Activated CD8-positive, alpha-beta T cell treated with anti-CD3 and anti-CD28 coated beads, Interleukin-2, amount 10 ng/mL, durations not matched to agents 7 days and 5 days (primary cell): Measurements from ENCODE around the gene STIM2. TPM values are rescaled to one million over a fixed set of nuclear protein-coding genes. Genes with fewer than 3 reads are reported as not detected.

Experiments used
- ATAC-seq: fragments of 150-1000 bp; cut with Tn5 transposase; one replicate; pipeline ENCODE4 v1.10.0; 2021; ENCODE audit warnings: moderate library complexity
- CTCF ChIA-PET: fragments of 350-600 bp; sonication (Branson Sonifier 250); formaldehyde crosslinking; loops from one replicate; lab custom pipeline; 2021; ENCODE audit warnings: antibody characterized with exemption; lab: Charles Lee
- POLR2A ChIA-PET: fragments of 350-600 bp; sonication (Branson Sonifier 250); formaldehyde crosslinking; loops from one replicate; lab custom pipeline; 2021; ENCODE audit warnings: antibody characterized with exemption; lab: Charles Lee
- DNase-seq: peaks from one replicate; pipeline ENCODE4 v3.0.0-alpha.2; 2020
- H3K27ac Mint-ChIP-seq: one replicate; pipeline ENCODE4 v1.8.0; 2021; ENCODE audit warnings: mild to moderate bottlenecking, mixed read lengths
- H3K27me3 Mint-ChIP-seq: one replicate; pipeline ENCODE4 v1.8.0; 2021; ENCODE audit warnings: low read depth, mixed read lengths
- H3K36me3 Mint-ChIP-seq: one replicate; pipeline ENCODE4 v1.8.0; 2021; ENCODE audit warnings: low read depth, mixed read lengths
- H3K4me1 Mint-ChIP-seq: one replicate; pipeline ENCODE4 v1.8.0; 2021; ENCODE audit warnings: low read depth, mixed read lengths
- H3K4me3 Mint-ChIP-seq: one replicate; pipeline ENCODE4 v1.8.0; 2021; ENCODE audit warnings: mild to moderate bottlenecking, mixed read lengths
- H3K9me3 Mint-ChIP-seq: one replicate; pipeline ENCODE4 v1.8.0; 2022; ENCODE audit warnings: mixed read lengths; ENCODE audit not compliant: insufficient read depth
- total RNA-seq, 2 experiments: library from RNA; stranded (reverse); gene quantifications; one replicate each; pipeline ENCODE4 v1.2.3, GENCODE V29; 2021

STIM2 gene
- total RNA-seq, 2 experiments from 2014 or later, result 52.3 to 53.3 TPM

- ATAC-seq (no peak), DNase-seq (no peak)
- no peak overlapping the region for H3K4me3 Mint-ChIP-seq
- no peak overlapping the region for H3K27ac Mint-ChIP-seq
- ChIA-PET POLR2A (no interaction called here), CTCF (no interaction called here)
- H3K36me3 Mint-ChIP-seq, result peaks cover 18% of the 10 kb centered on the region
- no peaks in the 10 kb centered on the region for H3K9me3 Mint-ChIP-seq
- H3K27me3 Mint-ChIP-seq, result no peaks in the 10 kb centered on the region
- H3K4me1 Mint-ChIP-seq, result peaks cover 25% of the 10 kb centered on the region
Observed at GRCh38 chr4:26937139-26937538, 76.5 kb downstream of the STIM2 start.

DNA sequence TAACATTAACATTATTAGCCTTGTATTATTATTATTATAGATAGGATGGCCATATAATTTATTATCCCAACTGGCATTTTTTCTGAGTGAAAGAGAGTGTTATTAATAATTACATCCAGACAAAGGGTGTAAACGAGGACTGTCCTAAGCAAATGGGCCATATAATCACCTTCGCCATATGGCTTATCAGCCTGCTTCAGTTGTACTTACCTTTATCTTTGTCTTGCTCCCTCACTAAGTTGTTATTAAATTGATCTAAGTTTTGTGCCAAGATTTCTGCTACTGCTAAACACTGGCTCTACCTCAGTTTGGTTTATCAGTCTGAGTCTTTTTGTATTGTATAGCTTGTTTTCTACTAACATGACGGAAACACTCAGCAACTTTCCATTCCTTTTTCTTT lies 76.9 kb downstream of the STIM2 start:
- ChIA-PET POLR2A (no interaction called here), CTCF (interaction anchor here (1.2 to 1.4 kb wide), 2 partner anchors 16 to 70 kb away, joined by 3 to 5 read pairs; no protein-coding TSS in a partner anchor)
- Mint-ChIP-seq H3K4me3 (no peak overlapping the region), H3K9me3 (no peaks in the 10 kb centered on the region), H3K4me1 (peaks cover 25% of the 10 kb centered on the region), H3K36me3 (peaks cover 20% of the 10 kb centered on the region), H3K27me3 (no peaks in the 10 kb centered on the region), H3K27ac (no peak overlapping the region)
- ATAC-seq (no peak), DNase-seq (no peak)

- H3K9me3 Mint-ChIP-seq, result no peaks in the 10 kb centered on the region
- ChIA-PET POLR2A (no interaction called here), CTCF (interaction anchor here (1.2 to 1.4 kb wide), 2 partner anchors 17 to 69 kb away, joined by 3 to 5 read pairs; no protein-coding TSS in a partner anchor)
- no peaks in the 10 kb centered on the region for H3K27me3 Mint-ChIP-seq
- H3K4me3 Mint-ChIP-seq, result no peak overlapping the region
- DNase-seq (no peak), ATAC-seq (no peak)
- peaks cover 25% of the 10 kb centered on the region for H3K4me1 Mint-ChIP-seq
- no peak overlapping the region for H3K27ac Mint-ChIP-seq
- H3K36me3 Mint-ChIP-seq, result peaks cover 21% of the 10 kb centered on the region
Observed at GRCh38 chr4:26938516-26938915, 77.9 kb downstream of the STIM2 start.

- Mint-ChIP-seq H3K9me3 (peaks cover 3% of the 10 kb centered on the region), H3K4me3 (no peak overlapping the region), H3K27ac (no peak overlapping the region), H3K4me1 (peaks cover 19% of the 10 kb centered on the region), H3K27me3 (no peaks in the 10 kb centered on the region), H3K36me3 (peaks cover 31% of the 10 kb centered on the region)
- CTCF ChIA-PET, result interaction anchor here (1.0 kb wide), 1 partner anchor 11 kb away, joined by 4 read pairs; no protein-coding TSS in a partner anchor
- POLR2A ChIA-PET, result no interaction called here
- ATAC-seq, result no peak
- DNase-seq, result no peak
Observed at GRCh38 chr4:26941951-26942350, 81.3 kb downstream of the STIM2 start.

DNA sequence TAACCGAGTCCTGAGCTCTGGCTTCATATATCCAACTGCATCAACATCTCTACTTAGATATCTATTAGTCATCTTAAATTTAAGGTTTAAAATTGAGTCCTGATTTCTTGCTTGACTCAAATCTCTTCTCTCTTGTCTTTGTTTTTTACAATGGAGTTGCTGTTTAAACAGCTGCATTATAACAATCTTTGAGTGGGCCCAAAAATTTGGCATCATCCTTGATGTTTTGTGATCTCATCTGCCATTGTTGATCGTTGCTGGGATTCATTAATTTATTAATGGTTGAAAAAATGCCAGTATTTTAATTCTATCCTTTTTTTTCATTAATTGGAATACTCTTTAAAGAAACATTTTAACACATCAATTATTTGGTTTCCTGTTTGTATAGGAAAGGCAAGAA lies 82.2 kb downstream of the STIM2 start:
- DNase-seq (no peak), ATAC-seq (no peak)
- ChIA-PET POLR2A (no interaction called here), CTCF (interaction anchor here (1.0 kb wide), 1 partner anchor 11 kb away, joined by 4 read pairs; no protein-coding TSS in a partner anchor)
- peaks cover 20% of the 10 kb centered on the region for H3K4me1 Mint-ChIP-seq
- H3K27ac Mint-ChIP-seq, result no peak overlapping the region
- H3K36me3 Mint-ChIP-seq, result peaks cover 36% of the 10 kb centered on the region
- H3K27me3 Mint-ChIP-seq, result no peaks in the 10 kb centered on the region
- H3K9me3 Mint-ChIP-seq, result peaks cover 3% of the 10 kb centered on the region
- H3K4me3 Mint-ChIP-seq, result no peak overlapping the region

DNA sequence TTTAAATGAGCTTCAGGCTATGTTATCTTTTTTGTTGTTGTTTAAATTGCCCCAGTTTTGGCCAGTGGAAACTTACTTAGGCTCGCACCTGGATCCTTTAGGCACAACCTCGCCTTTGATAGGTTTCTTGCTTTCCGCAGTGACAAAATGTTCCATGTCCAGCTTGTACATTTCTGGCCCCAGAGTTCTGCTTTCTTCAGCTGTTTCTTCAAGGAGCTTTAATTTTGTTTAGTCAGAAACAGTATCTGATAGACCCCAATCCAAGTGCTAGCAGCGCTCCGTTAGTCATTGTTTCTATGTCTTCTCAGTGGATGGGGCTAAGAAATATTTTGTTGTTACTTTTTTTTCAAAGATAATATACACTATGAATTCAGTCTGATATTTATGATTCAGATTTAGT lies 82.8 kb downstream of the STIM2 start:
- Mint-ChIP-seq H3K4me1 (peaks cover 20% of the 10 kb centered on the region), H3K27me3 (no peaks in the 10 kb centered on the region), H3K4me3 (no peak overlapping the region), H3K36me3 (peaks cover 40% of the 10 kb centered on the region), H3K27ac (no peak overlapping the region), H3K9me3 (peaks cover 3% of the 10 kb centered on the region)
- CTCF ChIA-PET, result no interaction called here
- ATAC-seq (no peak), DNase-seq (no peak)
- POLR2A ChIA-PET, result no interaction called here

DNA sequence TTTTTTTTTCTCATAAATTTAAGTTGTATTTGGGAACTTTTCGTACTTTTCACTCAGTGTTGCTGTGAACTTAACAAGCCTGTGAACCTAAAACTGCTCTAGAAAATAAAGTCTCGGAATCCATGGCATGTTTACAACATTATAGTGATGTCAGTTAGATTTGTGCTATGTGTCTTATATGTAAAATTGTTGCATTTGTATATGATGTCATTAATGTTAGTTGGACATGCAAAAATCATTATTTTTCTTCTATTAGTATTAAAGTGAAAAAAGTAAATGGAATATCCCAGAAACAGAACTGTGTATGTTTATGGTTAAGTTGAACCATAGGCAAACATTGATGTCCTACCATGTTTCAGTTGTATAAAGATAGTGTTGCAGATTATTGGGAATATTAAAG lies 85.2 kb downstream of the STIM2 start:
- Mint-ChIP-seq H3K36me3 (peaks cover 43% of the 10 kb centered on the region), H3K9me3 (peaks cover 3% of the 10 kb centered on the region), H3K27me3 (no peaks in the 10 kb centered on the region), H3K27ac (no peak overlapping the region), H3K4me1 (peaks cover 16% of the 10 kb centered on the region), H3K4me3 (no peak overlapping the region)
- no peak for ATAC-seq
- CTCF ChIA-PET, result no interaction called here
- POLR2A ChIA-PET, result no interaction called here
- no peak for DNase-seq

GRCh38 chr4:26947318-26947717 lies 86.7 kb downstream of the STIM2 start:
- Mint-ChIP-seq H3K4me1 (peaks cover 8% of the 10 kb centered on the region), H3K27ac (no peak overlapping the region), H3K9me3 (peaks cover 10% of the 10 kb centered on the region), H3K4me3 (no peak overlapping the region), H3K27me3 (no peaks in the 10 kb centered on the region), H3K36me3 (peaks cover 49% of the 10 kb centered on the region)
- ATAC-seq (no peak), DNase-seq (no peak)
- POLR2A ChIA-PET, result no interaction called here
- CTCF ChIA-PET, result no interaction called here

DNA sequence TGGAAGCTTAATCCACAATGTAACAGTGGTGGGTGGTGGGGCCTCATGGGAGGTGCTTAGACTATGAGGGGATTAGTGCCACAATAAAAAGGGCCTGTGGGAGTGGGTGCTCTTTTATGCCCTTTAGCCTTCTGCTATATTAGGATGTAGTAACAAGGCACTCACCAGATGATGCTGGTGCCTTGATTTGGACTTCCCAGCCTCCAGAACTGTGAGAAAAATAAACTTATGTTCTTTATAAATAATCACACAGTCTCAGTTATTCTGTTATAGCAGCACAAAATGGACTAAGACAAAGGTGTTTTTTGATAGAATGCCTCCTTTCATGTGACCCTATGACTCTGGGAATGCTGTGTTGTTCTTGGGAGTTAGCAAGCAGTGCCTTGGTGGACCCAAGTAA lies 89.8 kb downstream of the STIM2 start:
- ATAC-seq (no peak), DNase-seq (no peak)
- no peak overlapping the region for H3K4me3 Mint-ChIP-seq
- H3K27ac Mint-ChIP-seq, result no peak overlapping the region
- H3K27me3 Mint-ChIP-seq, result no peaks in the 10 kb centered on the region
- H3K9me3 Mint-ChIP-seq, result peaks cover 10% of the 10 kb centered on the region
- peaks cover 30% of the 10 kb centered on the region for H3K36me3 Mint-ChIP-seq
- ChIA-PET CTCF (interaction anchor here (0.6 kb wide), 1 partner anchor 60 kb away, joined by 4 read pairs; no protein-coding TSS in a partner anchor), POLR2A (no interaction called here)
- H3K4me1 Mint-ChIP-seq, result peaks cover 8% of the 10 kb centered on the region

- Mint-ChIP-seq H3K27ac (no peak overlapping the region), H3K4me1 (no peaks in the 10 kb centered on the region), H3K4me3 (no peak overlapping the region), H3K36me3 (peaks cover 23% of the 10 kb centered on the region), H3K9me3 (peaks cover 7% of the 10 kb centered on the region), H3K27me3 (no peaks in the 10 kb centered on the region)
- ChIA-PET POLR2A (no interaction called here), CTCF (no interaction called here)
- DNase-seq (no peak), ATAC-seq (no peak)
Observed at GRCh38 chr4:26952891-26953290, 92.2 kb downstream of the STIM2 start.

GRCh38 chr4:26953366-26953765 lies 92.7 kb downstream of the STIM2 start:
- Mint-ChIP-seq H3K27ac (no peak overlapping the region), H3K4me3 (no peak overlapping the region), H3K4me1 (peaks cover under 1% of the 10 kb centered on the region), H3K27me3 (no peaks in the 10 kb centered on the region), H3K36me3 (peaks cover 19% of the 10 kb centered on the region), H3K9me3 (peaks cover 7% of the 10 kb centered on the region)
- DNase-seq (no peak), ATAC-seq (no peak)
- ChIA-PET CTCF (no interaction called here), POLR2A (no interaction called here)

GRCh38 chr4:26953770-26954423 lies 93.3 kb downstream of the STIM2 start:
- Mint-ChIP-seq H3K4me3 (no peak overlapping the region), H3K27ac (no peak overlapping the region), H3K27me3 (no peaks in the 10 kb centered on the region), H3K4me1 (peaks cover 2% of the 10 kb centered on the region), H3K36me3 (peaks cover 19% of the 10 kb centered on the region), H3K9me3 (peaks cover 7% of the 10 kb centered on the region)
- ATAC-seq (no peak), DNase-seq (no peak)
- POLR2A ChIA-PET, result no interaction called here
- CTCF ChIA-PET, result no interaction called here
